Keratinocyte (primary cell): ENCODE measurements around the gene SENP1.
"Not testable (repeated sequence)": the region's sequence is repeated elsewhere in the genome, so short reads cannot be mapped to it uniquely, and the experiment has no call there.

Experiments used
- EZH2 ChIP-seq: IDR thresholded peaks from one replicate; pipeline ENCODE4 v1.6.1; 2012; ENCODE audit warnings: inconsistent platforms, mild to moderate bottlenecking, low read length, moderate library complexity
- TF ChIP-seq, protein P1 (sequence below), 3 experiments: IDR thresholded peaks in 1 of 3; conservative IDR thresholded peaks in 1 of 3; optimal IDR thresholded peaks in 1 of 3; 2 replicates in 2 of 3; 3 replicates in 1 of 3; pipeline versions ENCODE3 to v1.5.1; 2011; ENCODE audit warnings: low read length in 3 of 3, mild to moderate bottlenecking in 3 of 3, moderate library complexity in 2 of 3, control low read depth in 1 of 3, inconsistent platforms in 1 of 3; ENCODE audit not compliant: insufficient read depth in 2 of 3; ENCODE audit errors: extremely low read depth in 1 of 3

DNA sequence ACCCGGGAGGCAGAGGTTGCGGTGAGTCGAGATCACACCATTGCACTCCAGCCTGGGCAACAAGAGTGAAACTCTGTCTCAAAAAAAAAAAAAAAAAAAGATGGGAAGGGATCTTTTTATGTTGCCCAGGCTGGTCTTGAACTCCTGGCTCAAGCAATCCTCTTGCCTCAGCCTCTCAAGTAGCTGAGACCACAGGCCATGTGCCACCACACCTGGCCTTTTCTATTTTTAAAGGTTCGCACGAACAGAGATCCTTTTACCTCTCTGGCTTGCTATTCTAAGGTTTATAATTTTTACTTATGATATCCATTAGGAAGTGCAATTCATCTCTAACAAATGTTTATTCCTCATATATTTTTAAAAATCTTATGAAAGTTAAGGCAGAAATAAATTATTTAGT is 19.7 kb upstream of the SENP1 start:
- TF ChIP-seq, protein P1, sequence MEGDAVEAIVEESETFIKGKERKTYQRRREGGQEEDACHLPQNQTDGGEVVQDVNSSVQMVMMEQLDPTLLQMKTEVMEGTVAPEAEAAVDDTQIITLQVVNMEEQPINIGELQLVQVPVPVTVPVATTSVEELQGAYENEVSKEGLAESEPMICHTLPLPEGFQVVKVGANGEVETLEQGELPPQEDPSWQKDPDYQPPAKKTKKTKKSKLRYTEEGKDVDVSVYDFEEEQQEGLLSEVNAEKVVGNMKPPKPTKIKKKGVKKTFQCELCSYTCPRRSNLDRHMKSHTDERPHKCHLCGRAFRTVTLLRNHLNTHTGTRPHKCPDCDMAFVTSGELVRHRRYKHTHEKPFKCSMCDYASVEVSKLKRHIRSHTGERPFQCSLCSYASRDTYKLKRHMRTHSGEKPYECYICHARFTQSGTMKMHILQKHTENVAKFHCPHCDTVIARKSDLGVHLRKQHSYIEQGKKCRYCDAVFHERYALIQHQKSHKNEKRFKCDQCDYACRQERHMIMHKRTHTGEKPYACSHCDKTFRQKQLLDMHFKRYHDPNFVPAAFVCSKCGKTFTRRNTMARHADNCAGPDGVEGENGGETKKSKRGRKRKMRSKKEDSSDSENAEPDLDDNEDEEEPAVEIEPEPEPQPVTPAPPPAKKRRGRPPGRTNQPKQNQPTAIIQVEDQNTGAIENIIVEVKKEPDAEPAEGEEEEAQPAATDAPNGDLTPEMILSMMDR (optimal IDR thresholded peaks at IDR 0.05 in 1 of 3, IDR thresholded peaks at IDR 0.05 in 1 of 3, conservative IDR thresholded peaks at IDR 0.05 in 1 of 3; ENCODE audit: extremely low read depth in 1 of 3, insufficient read depth in 2 of 3, low read length in 3 of 3): not testable (repeated sequence)
- TF ChIP-seq EZH2: not testable (repeated sequence)
